IgD-negative memory B cell (primary cell): ENCODE results near the gene MACROH2A1. TPM values are rescaled to one million over a fixed set of nuclear protein-coding genes. Genes with fewer than 3 reads are reported as not detected.
A peak's percentile ranks its signal among the peaks of the same experiment; 100 is the strongest.

Experiments
- H3K27ac Mint-ChIP-seq, 3 donors: one replicate each; pipeline ENCODE4 v1.8.0; 2020 to 2022; ENCODE audit warnings: mild to moderate bottlenecking in 3 of 3, mixed read lengths in 3 of 3, moderate library complexity in 1 of 3
- H3K27me3 Mint-ChIP-seq: one replicate; pipeline ENCODE4 v1.8.0; 2021; ENCODE audit warnings: mixed read lengths
- H3K36me3 Mint-ChIP-seq: one replicate; pipeline ENCODE4 v1.8.0; 2020; ENCODE audit warnings: mild to moderate bottlenecking, mixed read lengths
- H3K4me1 Mint-ChIP-seq, 3 donors: one replicate each; pipeline ENCODE4 v1.8.0; 2020 to 2022; ENCODE audit warnings: mixed read lengths in 3 of 3, mild to moderate bottlenecking in 1 of 3
- H3K4me3 Mint-ChIP-seq, 4 donors: one replicate each; pipeline ENCODE4 v1.8.0; 2020 to 2022; ENCODE audit warnings: mild to moderate bottlenecking in 4 of 4, mixed read lengths in 4 of 4, moderate library complexity in 3 of 4
- H3K9me3 Mint-ChIP-seq, 3 donors: one replicate each; pipeline ENCODE4 v1.8.0; 2020 to 2021; ENCODE audit warnings: mixed read lengths in 3 of 3, mild to moderate bottlenecking in 1 of 3
- polyA plus RNA-seq: library from polyadenylated mRNA; unstranded; fragments of 300-500 nt; fragmentation: Illumina TruSeq; gene quantifications from one replicate; pipeline ENCODE4 v1.2.3, GENCODE V29; 2021

Gene MACROH2A1
- polyA plus RNA-seq, 1 donor from 2014 or later = 121 TPM

- Mint-ChIP-seq H3K36me3 (no peaks in the 10 kb centered on the region), H3K4me1 (peaks cover 4 to 9% (median 8%) of the 10 kb centered on the region in 3 donors), H3K27ac (no peak overlapping the region)
Measured at GRCh38 chr5:135439231-135440205, 40.5 kb upstream of the MACROH2A1 start.

GRCh38 chr5:135438636-135439221 lies 39.7 kb upstream of the MACROH2A1 start:
- Mint-ChIP-seq H3K4me1 (peaks cover 4 to 9% (median 8%) of the 10 kb centered on the region in 3 donors), H3K9me3 (no peaks in the 10 kb centered on the region), H3K4me3 (no peak overlapping the region), H3K27me3 (peaks cover 7% of the 10 kb centered on the region), H3K27ac (no peak overlapping the region), H3K36me3 (no peaks in the 10 kb centered on the region)

More at GRCh38 chr5:135439231-135440205, 40.5 kb upstream of the MACROH2A1 start:
- Mint-ChIP-seq H3K4me3 (no peak overlapping the region), H3K27me3 (peaks cover 7% of the 10 kb centered on the region), H3K9me3 (no peaks in the 10 kb centered on the region)

GRCh38 chr5:135437796-135438560 lies 38.9 kb upstream of the MACROH2A1 start:
- Mint-ChIP-seq H3K27ac (peak overlapping the region in 1 of 3 donors; percentile 35), H3K27me3 (peaks cover 7% of the 10 kb centered on the region), H3K4me3 (no peak overlapping the region), H3K4me1 (peaks cover 4 to 9% (median 8%) of the 10 kb centered on the region in 3 donors), H3K9me3 (no peaks in the 10 kb centered on the region), H3K36me3 (no peaks in the 10 kb centered on the region)

GRCh38 chr5:135437422-135437795 lies 38.4 kb upstream of the MACROH2A1 start:
- Mint-ChIP-seq H3K27me3 (peaks cover 7% of the 10 kb centered on the region), H3K9me3 (no peaks in the 10 kb centered on the region), H3K4me1 (peaks cover 4 to 9% (median 8%) of the 10 kb centered on the region in 3 donors), H3K27ac (no peak overlapping the region), H3K36me3 (no peaks in the 10 kb centered on the region), H3K4me3 (no peak overlapping the region)

- Mint-ChIP-seq H3K4me3 (no peak overlapping the region), H3K4me1 (peaks cover 4 to 9% (median 8%) of the 10 kb centered on the region in 3 donors), H3K36me3 (no peaks in the 10 kb centered on the region), H3K27me3 (peaks cover 7% of the 10 kb centered on the region), H3K9me3 (no peaks in the 10 kb centered on the region), H3K27ac (no peak overlapping the region)
Measured at GRCh38 chr5:135436951-135437418, 38.0 kb upstream of the MACROH2A1 start.

GRCh38 chr5:135435467-135436330 lies 36.7 kb upstream of the MACROH2A1 start:
- H3K36me3 Mint-ChIP-seq = no peaks in the 10 kb centered on the region
- H3K4me1 Mint-ChIP-seq = peaks cover 4 to 8% (median 6%) of the 10 kb centered on the region in 3 donors
- peaks cover 8% of the 10 kb centered on the region for H3K27me3 Mint-ChIP-seq
- no peak overlapping the region for H3K4me3 Mint-ChIP-seq
- H3K9me3 Mint-ChIP-seq = peaks cover 0 to 2% (median 0%) of the 10 kb centered on the region in 3 donors
- no peak overlapping the region for H3K27ac Mint-ChIP-seq

- no peak overlapping the region for H3K27ac Mint-ChIP-seq
- no peaks in the 10 kb centered on the region for H3K36me3 Mint-ChIP-seq
- H3K9me3 Mint-ChIP-seq = peaks cover 0 to 2% (median 0%) of the 10 kb centered on the region in 3 donors
- H3K4me3 Mint-ChIP-seq = peak overlapping the region in 1 of 4 donors; percentile 12
- peaks cover 4 to 8% (median 6%) of the 10 kb centered on the region in 3 donors for H3K4me1 Mint-ChIP-seq
- peaks cover 8% of the 10 kb centered on the region for H3K27me3 Mint-ChIP-seq
Measured at GRCh38 chr5:135434591-135435466, 35.8 kb upstream of the MACROH2A1 start.

GRCh38 chr5:135433681-135434426 lies 34.8 kb upstream of the MACROH2A1 start:
- Mint-ChIP-seq H3K27me3 (peaks cover 9% of the 10 kb centered on the region), H3K4me3 (no peak overlapping the region), H3K9me3 (peaks cover 3 to 4% (median 3%) of the 10 kb centered on the region in 3 donors), H3K27ac (no peak overlapping the region), H3K36me3 (no peaks in the 10 kb centered on the region), H3K4me1 (peaks cover 4 to 8% (median 6%) of the 10 kb centered on the region in 3 donors)

GRCh38 chr5:135432113-135432512 lies 33.1 kb upstream of the MACROH2A1 start:
- Mint-ChIP-seq H3K9me3 (peaks cover 6 to 8% (median 8%) of the 10 kb centered on the region in 3 donors), H3K4me3 (no peak overlapping the region), H3K27ac (no peak overlapping the region), H3K27me3 (peaks cover 15% of the 10 kb centered on the region), H3K36me3 (no peaks in the 10 kb centered on the region), H3K4me1 (peaks cover 0 to 4% (median 1%) of the 10 kb centered on the region in 3 donors)

GRCh38 chr5:135430135-135430437 lies 31.1 kb upstream of the MACROH2A1 start:
- Mint-ChIP-seq H3K4me1 (peaks cover 0 to 2% (median 0%) of the 10 kb centered on the region in 3 donors), H3K27ac (no peak overlapping the region), H3K9me3 (peaks cover 6 to 8% (median 8%) of the 10 kb centered on the region in 3 donors), H3K27me3 (peaks cover 11% of the 10 kb centered on the region), H3K4me3 (peak overlapping the region in 1 of 4 donors; percentile 9), H3K36me3 (no peaks in the 10 kb centered on the region)

- H3K9me3 Mint-ChIP-seq = peaks cover 6 to 8% (median 8%) of the 10 kb centered on the region in 3 donors
- peaks cover 11% of the 10 kb centered on the region for H3K27me3 Mint-ChIP-seq
- peaks cover 0 to 2% (median 0%) of the 10 kb centered on the region in 3 donors for H3K4me1 Mint-ChIP-seq
- no peaks in the 10 kb centered on the region for H3K36me3 Mint-ChIP-seq
- no peak overlapping the region for H3K27ac Mint-ChIP-seq
- H3K4me3 Mint-ChIP-seq = no peak overlapping the region
Measured at GRCh38 chr5:135429301-135430134, 30.5 kb upstream of the MACROH2A1 start.

- Mint-ChIP-seq H3K27me3 (peaks cover 11% of the 10 kb centered on the region), H3K4me3 (no peak overlapping the region), H3K36me3 (no peaks in the 10 kb centered on the region), H3K9me3 (peaks cover 6 to 8% (median 8%) of the 10 kb centered on the region in 3 donors), H3K27ac (no peak overlapping the region), H3K4me1 (peaks cover 0 to 2% (median 0%) of the 10 kb centered on the region in 3 donors)
Measured at GRCh38 chr5:135428586-135428985, 29.6 kb upstream of the MACROH2A1 start.
